Measurements from ENCODE around the gene EIF5AL1. TPM values are rescaled to one million over a fixed set of nuclear protein-coding genes. Genes with fewer than 3 reads are reported as not detected.

The EIF5AL1 gene
- total and polyA plus RNA-seq, 4 donors = 0.05 to 2.1 (median 0.52) TPM

DNA sequence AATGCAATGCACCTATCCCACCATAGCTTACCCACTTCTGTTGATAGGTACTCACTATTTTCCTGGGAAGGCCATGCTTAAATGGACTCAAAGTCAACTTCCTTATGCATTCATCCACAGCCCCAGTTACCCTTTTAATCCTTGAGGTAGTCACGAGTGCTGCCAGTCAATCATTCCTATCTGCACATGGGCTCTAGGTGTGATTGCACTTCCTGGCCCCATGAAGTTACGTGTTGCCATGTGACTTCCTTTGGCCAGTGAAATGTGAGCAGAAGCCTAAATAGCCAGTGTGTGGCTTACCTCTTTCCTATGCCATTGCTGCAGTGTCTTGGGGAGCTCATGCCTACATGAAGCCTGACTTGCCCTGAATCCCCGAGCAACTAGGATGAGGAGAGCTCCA, 23.5 kb upstream of the EIF5AL1 start:
- H3K4me1 ChIP-seq (ENCODE audit: control insufficient read depth in 4 of 4, insufficient read depth in 4 of 4, low read length in 3 of 4) = no peaks in the 10 kb centered on the region
- H3K4me3 ChIP-seq (ENCODE audit: low read depth in 1 of 3, low read length in 3 of 3) = no peak overlapping the region
- no peak for DNase-seq (ENCODE audit: low spot score)
- WGBS = 83% methylated on average over 3 of the region's 3 CpGs
- H3K36me3 ChIP-seq (ENCODE audit: control insufficient read depth in 4 of 4, insufficient read depth in 3 of 4, low read depth in 1 of 4, low read length in 3 of 4) = no peaks in the 10 kb centered on the region
- no peak overlapping the region for H3K9ac ChIP-seq (ENCODE audit: low read depth in 1 of 2, low read length in 2 of 2)
- H3K27ac ChIP-seq (ENCODE audit: low read depth in 1 of 2, low read length in 2 of 2) = no peak overlapping the region
- no peak for TF ChIP-seq FOXA2 (IDR thresholded peaks at IDR 0.05)
- TF ChIP-seq NR2F2 (IDR thresholded peaks at IDR 0.05) = no peak
- no peak for TF ChIP-seq TAF1 (conservative IDR thresholded peaks at IDR 0.05)
- TF ChIP-seq, protein P1, sequence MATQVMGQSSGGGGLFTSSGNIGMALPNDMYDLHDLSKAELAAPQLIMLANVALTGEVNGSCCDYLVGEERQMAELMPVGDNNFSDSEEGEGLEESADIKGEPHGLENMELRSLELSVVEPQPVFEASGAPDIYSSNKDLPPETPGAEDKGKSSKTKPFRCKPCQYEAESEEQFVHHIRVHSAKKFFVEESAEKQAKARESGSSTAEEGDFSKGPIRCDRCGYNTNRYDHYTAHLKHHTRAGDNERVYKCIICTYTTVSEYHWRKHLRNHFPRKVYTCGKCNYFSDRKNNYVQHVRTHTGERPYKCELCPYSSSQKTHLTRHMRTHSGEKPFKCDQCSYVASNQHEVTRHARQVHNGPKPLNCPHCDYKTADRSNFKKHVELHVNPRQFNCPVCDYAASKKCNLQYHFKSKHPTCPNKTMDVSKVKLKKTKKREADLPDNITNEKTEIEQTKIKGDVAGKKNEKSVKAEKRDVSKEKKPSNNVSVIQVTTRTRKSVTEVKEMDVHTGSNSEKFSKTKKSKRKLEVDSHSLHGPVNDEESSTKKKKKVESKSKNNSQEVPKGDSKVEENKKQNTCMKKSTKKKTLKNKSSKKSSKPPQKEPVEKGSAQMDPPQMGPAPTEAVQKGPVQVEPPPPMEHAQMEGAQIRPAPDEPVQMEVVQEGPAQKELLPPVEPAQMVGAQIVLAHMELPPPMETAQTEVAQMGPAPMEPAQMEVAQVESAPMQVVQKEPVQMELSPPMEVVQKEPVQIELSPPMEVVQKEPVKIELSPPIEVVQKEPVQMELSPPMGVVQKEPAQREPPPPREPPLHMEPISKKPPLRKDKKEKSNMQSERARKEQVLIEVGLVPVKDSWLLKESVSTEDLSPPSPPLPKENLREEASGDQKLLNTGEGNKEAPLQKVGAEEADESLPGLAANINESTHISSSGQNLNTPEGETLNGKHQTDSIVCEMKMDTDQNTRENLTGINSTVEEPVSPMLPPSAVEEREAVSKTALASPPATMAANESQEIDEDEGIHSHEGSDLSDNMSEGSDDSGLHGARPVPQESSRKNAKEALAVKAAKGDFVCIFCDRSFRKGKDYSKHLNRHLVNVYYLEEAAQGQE (IDR thresholded peaks at IDR 0.05) = no peak
- TF ChIP-seq, protein P2, sequence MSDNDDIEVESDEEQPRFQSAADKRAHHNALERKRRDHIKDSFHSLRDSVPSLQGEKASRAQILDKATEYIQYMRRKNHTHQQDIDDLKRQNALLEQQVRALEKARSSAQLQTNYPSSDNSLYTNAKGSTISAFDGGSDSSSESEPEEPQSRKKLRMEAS (IDR thresholded peaks at IDR 0.05) = no peak
- H3K27me3 ChIP-seq (ENCODE audit: control insufficient read depth in 4 of 4, insufficient read depth in 4 of 4, low read length in 3 of 4) = no peaks in the 10 kb centered on the region
- no peaks in the 10 kb centered on the region for H3K9me3 ChIP-seq (ENCODE audit: control insufficient read depth in 4 of 4, low read length in 3 of 4)

DNA sequence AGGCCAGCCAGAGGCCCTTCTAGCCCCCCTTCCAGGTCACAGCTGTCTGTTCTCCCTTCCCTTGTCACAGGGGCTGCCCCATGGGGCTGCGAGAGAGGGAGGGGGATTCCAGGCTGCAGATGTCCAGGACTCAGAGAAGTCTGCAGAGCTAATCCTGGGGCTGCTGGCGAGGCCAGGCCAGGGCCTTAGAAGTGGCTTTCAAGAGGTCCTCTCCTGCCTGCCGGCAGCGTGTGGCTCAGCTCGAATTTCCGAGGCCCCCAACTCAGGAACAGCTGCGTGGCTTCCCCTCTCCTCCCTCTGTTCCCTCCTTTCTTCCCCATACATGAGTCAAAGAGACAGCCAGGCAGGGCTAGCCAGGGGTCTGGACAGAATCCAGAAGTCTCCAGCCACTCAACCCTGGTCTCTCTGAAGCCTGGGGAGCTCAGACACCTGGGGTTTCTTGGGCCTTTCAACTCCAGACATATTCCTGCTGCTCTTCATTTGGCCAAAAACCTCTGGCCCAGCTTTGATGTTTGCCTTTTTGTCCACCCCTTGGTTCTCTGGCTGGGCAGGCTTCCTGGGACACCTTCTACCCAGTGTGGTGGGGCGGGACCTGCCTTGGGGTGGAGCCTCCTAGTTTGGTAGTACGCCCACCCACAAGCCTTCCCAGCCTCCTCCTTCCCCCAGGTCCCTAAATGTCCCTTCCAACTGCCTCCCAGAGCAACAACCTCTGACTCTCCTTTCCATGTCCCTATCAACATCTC, 21.8 kb upstream of the EIF5AL1 start:
- no peak overlapping the region for H3K27ac ChIP-seq (ENCODE audit: low read depth in 1 of 2, low read length in 2 of 2)
- H3K9me3 ChIP-seq (ENCODE audit: control insufficient read depth in 4 of 4, low read length in 3 of 4) = no peaks in the 10 kb centered on the region
- H3K9ac ChIP-seq (ENCODE audit: low read depth in 1 of 2, low read length in 2 of 2) = no peak overlapping the region
- H3K4me3 ChIP-seq (ENCODE audit: low read depth in 1 of 3, low read length in 3 of 3) = no peak overlapping the region
- DNase-seq (ENCODE audit: low spot score) = no peak
- no peaks in the 10 kb centered on the region for H3K27me3 ChIP-seq (ENCODE audit: control insufficient read depth in 4 of 4, insufficient read depth in 4 of 4, low read length in 3 of 4)
- TF ChIP-seq, protein P3, sequence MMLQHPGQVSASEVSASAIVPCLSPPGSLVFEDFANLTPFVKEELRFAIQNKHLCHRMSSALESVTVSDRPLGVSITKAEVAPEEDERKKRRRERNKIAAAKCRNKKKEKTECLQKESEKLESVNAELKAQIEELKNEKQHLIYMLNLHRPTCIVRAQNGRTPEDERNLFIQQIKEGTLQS (IDR thresholded peaks at IDR 0.05) = no peak
- TF ChIP-seq GABPA (IDR thresholded peaks at IDR 0.05 in 1 of 2, conservative IDR thresholded peaks at IDR 0.05 in 1 of 2) (no peak), FOXA1 (IDR thresholded peaks at IDR 0.05) (no peak), YY1 (IDR thresholded peaks at IDR 0.05) (no peak), EGR1 (IDR thresholded peaks at IDR 0.05; ENCODE audit: low read depth in 2 of 2) (no peak), FOXA2 (IDR thresholded peaks at IDR 0.05) (no peak)
- TF ChIP-seq, protein P4, sequence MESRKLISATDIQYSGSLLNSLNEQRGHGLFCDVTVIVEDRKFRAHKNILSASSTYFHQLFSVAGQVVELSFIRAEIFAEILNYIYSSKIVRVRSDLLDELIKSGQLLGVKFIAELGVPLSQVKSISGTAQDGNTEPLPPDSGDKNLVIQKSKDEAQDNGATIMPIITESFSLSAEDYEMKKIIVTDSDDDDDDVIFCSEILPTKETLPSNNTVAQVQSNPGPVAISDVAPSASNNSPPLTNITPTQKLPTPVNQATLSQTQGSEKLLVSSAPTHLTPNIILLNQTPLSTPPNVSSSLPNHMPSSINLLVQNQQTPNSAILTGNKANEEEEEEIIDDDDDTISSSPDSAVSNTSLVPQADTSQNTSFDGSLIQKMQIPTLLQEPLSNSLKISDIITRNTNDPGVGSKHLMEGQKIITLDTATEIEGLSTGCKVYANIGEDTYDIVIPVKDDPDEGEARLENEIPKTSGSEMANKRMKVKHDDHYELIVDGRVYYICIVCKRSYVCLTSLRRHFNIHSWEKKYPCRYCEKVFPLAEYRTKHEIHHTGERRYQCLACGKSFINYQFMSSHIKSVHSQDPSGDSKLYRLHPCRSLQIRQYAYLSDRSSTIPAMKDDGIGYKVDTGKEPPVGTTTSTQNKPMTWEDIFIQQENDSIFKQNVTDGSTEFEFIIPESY (IDR thresholded peaks at IDR 0.05) = no peak
- no peaks in the 10 kb centered on the region for H3K4me1 ChIP-seq (ENCODE audit: control insufficient read depth in 4 of 4, insufficient read depth in 4 of 4, low read length in 3 of 4)
- no peaks in the 10 kb centered on the region for H3K36me3 ChIP-seq (ENCODE audit: control insufficient read depth in 4 of 4, insufficient read depth in 3 of 4, low read depth in 1 of 4, low read length in 3 of 4)
- WGBS = 92% methylated on average over 9 of the region's 9 CpGs

All from liver (tissue), 9 donors.